Measurements from ENCODE around the gene ITLN1. TPM values are rescaled to one million over a fixed set of nuclear protein-coding genes. Genes with fewer than 3 reads are reported as not detected.

Gene ITLN1
- total RNA-seq (2014; rRNA removed; shearing (Covaris generic)): not detected in 2 replicates

GRCh38 chr1:160885042-160885441 is at the start of gene ITLN1:
ITLN1 (minus strand) TSS chr1:160885180; CDS start chr1:160884877, 303 bp downstream.

DNA sequence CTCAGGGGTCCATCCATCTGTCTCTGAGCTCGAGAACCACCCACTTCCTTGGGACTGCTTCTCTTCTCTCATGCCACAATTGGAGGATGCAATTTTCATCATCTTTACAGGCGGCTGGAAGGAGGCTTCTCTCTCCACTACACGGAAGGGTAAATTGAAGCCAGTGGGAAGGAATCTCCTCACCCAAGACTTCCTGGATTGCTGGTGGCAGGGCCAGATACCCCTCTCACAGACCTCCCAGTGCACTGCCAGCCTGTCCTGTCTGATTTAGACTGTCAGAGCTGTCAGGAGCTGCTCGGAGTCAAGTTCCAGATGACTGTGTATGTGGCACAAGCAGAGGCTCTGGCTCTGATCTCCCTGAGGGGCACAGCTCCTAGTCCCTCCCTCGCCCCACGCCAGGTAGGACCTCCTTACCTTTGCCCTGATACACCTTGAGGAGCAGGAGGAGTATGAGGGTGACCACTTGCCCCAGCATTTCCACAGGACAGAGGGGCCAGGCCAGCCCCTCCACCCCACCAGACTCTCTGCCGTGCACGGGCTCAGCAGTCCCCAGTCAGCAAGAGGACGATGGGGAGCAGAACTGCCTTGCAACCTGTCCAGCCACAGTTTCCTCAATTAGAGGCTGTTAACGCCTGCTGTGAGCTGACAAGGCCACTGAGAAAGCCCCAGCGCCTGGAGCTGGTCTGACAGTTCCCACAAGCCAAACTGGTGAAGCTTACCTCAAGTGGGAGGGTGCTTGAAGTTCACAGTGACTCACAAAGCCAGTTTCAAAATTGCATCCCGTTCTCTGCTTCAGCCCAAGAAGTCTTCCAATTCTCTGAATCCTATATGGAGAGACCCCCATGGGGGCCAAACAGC is 22.5 kb downstream of the ITLN1 start, which contains the start of gene CD244:
TSS of gene CD244 (minus strand) at position 685 of the 858 bp plus-strand sequence. CDS start at position 475, 210 bp downstream.

Other genes with a start within 250 kb of the ITLN1 start
- gene SLAMF1, start 238.1 kb downstream of the ITLN1 start, total RNA-seq (2014; rRNA removed; shearing (Covaris generic)): not detected in 2 replicates
- not detected in 2 replicates for gene CD48, start 173.4 kb downstream of the ITLN1 start, total RNA-seq (2014; rRNA removed; shearing (Covaris generic))
- 1.8 and 3.2 TPM in 2 replicates for gene SLAMF7, start 145.9 kb downstream of the ITLN1 start, total RNA-seq (2014; rRNA removed; shearing (Covaris generic))
- not detected in 2 replicates for gene LY9, start 89.0 kb downstream of the ITLN1 start, total RNA-seq (2014; rRNA removed; shearing (Covaris generic))
- gene CD244, start 22.3 kb downstream of the ITLN1 start, total RNA-seq (2014; rRNA removed; shearing (Covaris generic)): not detected in 2 replicates
- 0.15 TPM in 1 of 2 replicates, not detected in the other for gene ITLN2, start 69.6 kb upstream of the ITLN1 start, total RNA-seq (2014; rRNA removed; shearing (Covaris generic))
- 4.0 and 5.7 TPM in 2 replicates for gene F11R, start 136.0 kb upstream of the ITLN1 start, total RNA-seq (2014; rRNA removed; shearing (Covaris generic))
- gene TSTD1, start 153.8 kb upstream of the ITLN1 start, total RNA-seq (2014; rRNA removed; shearing (Covaris generic)): 0.83 TPM in 1 of 2 replicates, not detected in the other
- gene USF1, start 160.8 kb upstream of the ITLN1 start, total RNA-seq (2014; rRNA removed; shearing (Covaris generic)): 80.3 and 97.9 TPM in 2 replicates
- gene ARHGAP30, start 184.7 kb upstream of the ITLN1 start, total RNA-seq (2014; rRNA removed; shearing (Covaris generic)): 1.1 and 2.7 TPM in 2 replicates
- 0.27 and 1.2 TPM in 2 replicates for gene NECTIN4, start 204.4 kb upstream of the ITLN1 start, total RNA-seq (2014; rRNA removed; shearing (Covaris generic))
- not detected in 2 replicates for gene KLHDC9, start 213.2 kb upstream of the ITLN1 start, total RNA-seq (2014; rRNA removed; shearing (Covaris generic))
- 405 and 434 TPM in 2 replicates for gene PFDN2, start 232.9 kb upstream of the ITLN1 start, total RNA-seq (2014; rRNA removed; shearing (Covaris generic))
- 35.0 and 38.6 TPM in 2 replicates for gene NIT1, start 232.9 kb upstream of the ITLN1 start, total RNA-seq (2014; rRNA removed; shearing (Covaris generic))
- 39.8 and 45.0 TPM in 2 replicates for gene DEDD, start 247.5 kb upstream of the ITLN1 start, total RNA-seq (2014; rRNA removed; shearing (Covaris generic))

All from A375 (cell line).